ENCODE measurements around the gene LPIN3.

DNA sequence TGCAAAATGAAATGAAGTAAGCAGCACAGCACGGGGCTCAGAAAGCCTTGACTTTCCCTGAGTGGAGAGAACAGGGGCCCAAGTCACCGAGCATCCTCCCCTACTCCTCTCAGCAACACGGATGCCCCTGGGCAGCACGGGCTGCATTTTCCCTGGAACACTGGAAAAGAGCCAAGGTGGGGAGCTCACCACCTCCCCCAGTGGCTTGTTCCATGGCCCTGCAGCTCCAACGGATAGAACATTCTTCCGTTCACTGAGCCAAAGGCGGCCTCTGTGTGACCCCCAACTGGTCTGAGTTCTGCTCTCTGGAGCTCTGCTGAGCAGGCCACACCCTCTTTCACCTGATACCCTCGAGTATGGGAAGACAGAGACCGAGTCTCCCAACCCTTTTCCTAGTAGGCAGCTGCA, 46.8 kb downstream of the LPIN3 start:
- TF ChIP-seq, protein P1, sequence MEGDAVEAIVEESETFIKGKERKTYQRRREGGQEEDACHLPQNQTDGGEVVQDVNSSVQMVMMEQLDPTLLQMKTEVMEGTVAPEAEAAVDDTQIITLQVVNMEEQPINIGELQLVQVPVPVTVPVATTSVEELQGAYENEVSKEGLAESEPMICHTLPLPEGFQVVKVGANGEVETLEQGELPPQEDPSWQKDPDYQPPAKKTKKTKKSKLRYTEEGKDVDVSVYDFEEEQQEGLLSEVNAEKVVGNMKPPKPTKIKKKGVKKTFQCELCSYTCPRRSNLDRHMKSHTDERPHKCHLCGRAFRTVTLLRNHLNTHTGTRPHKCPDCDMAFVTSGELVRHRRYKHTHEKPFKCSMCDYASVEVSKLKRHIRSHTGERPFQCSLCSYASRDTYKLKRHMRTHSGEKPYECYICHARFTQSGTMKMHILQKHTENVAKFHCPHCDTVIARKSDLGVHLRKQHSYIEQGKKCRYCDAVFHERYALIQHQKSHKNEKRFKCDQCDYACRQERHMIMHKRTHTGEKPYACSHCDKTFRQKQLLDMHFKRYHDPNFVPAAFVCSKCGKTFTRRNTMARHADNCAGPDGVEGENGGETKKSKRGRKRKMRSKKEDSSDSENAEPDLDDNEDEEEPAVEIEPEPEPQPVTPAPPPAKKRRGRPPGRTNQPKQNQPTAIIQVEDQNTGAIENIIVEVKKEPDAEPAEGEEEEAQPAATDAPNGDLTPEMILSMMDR (IDR thresholded peaks at IDR 0.05) = no peak
- no peak for TF ChIP-seq POLR2A (IDR thresholded peaks at IDR 0.05)
